ENCODE results near the gene IRF2BP1. TPM values are rescaled to one million over a fixed set of nuclear protein-coding genes. Genes with fewer than 3 reads are reported as not detected.

Gene IRF2BP1
- total and polyA plus RNA-seq, 8 donors = 13.7 to 24.7 (median 19.2) TPM

DNA sequence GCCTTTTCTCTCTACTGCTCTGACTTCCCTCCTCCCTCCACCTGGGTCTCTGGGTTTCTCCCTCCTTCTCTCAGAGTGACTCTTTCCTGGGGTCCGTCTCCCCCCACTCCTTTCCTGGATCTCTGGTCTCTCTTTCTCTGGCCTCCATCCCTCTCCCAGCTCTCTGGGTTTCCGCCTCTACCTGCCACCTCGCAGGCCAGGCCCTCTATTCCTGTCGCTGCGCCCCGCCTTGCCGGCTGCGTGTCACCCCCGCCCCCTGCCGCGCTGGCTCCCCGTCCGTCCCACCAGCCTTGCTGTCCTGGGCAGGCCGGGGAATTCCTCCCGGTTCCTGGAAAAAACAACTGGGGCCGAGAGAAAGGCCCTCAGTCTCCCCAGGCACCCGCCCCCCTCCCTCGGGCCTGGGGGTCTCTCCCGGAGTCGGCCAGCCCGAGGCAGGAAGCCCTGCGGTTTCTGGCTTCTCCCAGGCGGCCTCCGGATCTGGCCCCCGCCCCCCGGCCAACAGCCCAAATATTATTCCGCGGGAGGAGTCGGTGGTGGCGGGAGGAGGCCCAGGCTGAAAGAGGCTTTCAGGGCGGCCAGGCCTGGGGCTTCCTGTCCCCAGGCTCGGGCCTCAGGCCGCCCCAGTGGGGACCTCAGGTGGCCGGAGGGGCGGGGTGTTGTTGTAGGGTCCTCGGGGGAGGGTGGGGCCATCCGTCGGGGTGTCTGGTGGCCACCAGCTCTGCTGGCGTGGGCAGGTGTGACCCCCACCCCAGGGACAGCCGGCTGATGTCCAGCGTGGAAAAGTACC, 9.3 kb downstream of the IRF2BP1 start:
- intact Hi-C loops (cut with DNase I) = no loop called here
- Histone ChIP-seq H3K36me3 (no peaks in the 10 kb centered on the region), H3K9me3 (no peaks in the 10 kb centered on the region), H3K27me3 (peaks cover 0 to 35% of the 10 kb centered on the region in 2 donors), H3K4me3 (peak overlapping the region in 1 of 2 donors; percentile 18), H3K27ac (peak overlapping the region; percentile 63 to 75), H3K4me1 (peaks cover 9 to 10% of the 10 kb centered on the region in 2 donors)
- DNase-seq (peak in 3 of 4 donors; percentile 54 to 83 (median 62)), ATAC-seq (peak; percentile 77)
- TF ChIP-seq, protein P1, sequence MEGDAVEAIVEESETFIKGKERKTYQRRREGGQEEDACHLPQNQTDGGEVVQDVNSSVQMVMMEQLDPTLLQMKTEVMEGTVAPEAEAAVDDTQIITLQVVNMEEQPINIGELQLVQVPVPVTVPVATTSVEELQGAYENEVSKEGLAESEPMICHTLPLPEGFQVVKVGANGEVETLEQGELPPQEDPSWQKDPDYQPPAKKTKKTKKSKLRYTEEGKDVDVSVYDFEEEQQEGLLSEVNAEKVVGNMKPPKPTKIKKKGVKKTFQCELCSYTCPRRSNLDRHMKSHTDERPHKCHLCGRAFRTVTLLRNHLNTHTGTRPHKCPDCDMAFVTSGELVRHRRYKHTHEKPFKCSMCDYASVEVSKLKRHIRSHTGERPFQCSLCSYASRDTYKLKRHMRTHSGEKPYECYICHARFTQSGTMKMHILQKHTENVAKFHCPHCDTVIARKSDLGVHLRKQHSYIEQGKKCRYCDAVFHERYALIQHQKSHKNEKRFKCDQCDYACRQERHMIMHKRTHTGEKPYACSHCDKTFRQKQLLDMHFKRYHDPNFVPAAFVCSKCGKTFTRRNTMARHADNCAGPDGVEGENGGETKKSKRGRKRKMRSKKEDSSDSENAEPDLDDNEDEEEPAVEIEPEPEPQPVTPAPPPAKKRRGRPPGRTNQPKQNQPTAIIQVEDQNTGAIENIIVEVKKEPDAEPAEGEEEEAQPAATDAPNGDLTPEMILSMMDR (IDR thresholded peaks at IDR 0.05) = no peak

DNA sequence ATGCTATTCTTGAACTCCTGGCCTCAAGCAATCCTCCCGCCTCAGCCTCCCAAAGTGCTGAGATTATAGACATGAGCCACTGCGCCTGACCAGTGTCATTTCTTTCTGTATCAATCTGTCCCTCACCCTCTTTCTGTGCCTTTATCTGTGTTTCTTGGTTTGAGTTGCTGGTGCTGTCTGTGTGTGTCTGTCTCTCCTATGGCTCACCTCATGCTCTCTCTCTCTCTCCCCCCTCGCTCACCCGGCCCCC, 9.9 kb downstream of the IRF2BP1 start:
- peaks cover 9 to 10% of the 10 kb centered on the region in 2 donors for H3K4me1 ChIP-seq
- H3K27me3 ChIP-seq = peaks cover 0 to 35% of the 10 kb centered on the region in 2 donors
- no peaks in the 10 kb centered on the region for H3K36me3 ChIP-seq
- H3K9me3 ChIP-seq = no peaks in the 10 kb centered on the region
- H3K27ac ChIP-seq = peak overlapping the region in 1 of 2 donors; percentile 75
- TF ChIP-seq, protein P1 (IDR thresholded peaks at IDR 0.05) = no peak
- DNase-seq (no peak), ATAC-seq (peak; percentile 29)
- H3K4me3 ChIP-seq = no peak overlapping the region
- intact Hi-C loops (cut with DNase I) = no loop called here

DNA sequence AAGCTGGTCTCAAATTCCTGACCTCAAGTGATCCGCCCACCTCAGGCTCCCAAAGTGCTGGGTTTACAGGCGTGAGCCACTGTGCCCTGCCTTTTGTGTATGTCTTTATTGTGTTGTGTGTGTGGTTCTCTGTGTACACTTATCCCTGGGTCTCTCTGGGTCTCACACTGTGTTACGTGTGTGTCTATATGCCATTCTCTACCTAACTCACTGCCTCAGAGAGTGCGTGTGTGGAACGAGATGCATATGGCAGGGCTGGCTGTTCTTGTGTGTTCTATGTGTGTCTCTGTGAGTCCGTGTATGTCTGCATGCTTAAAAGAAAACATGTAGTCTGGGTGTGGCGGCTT, 11.3 kb downstream of the IRF2BP1 start:
- Histone ChIP-seq H3K9me3 (no peaks in the 10 kb centered on the region), H3K36me3 (no peaks in the 10 kb centered on the region), H3K27ac (no peak overlapping the region), H3K4me3 (no peak overlapping the region), H3K4me1 (peaks cover 9 to 10% of the 10 kb centered on the region in 2 donors), H3K27me3 (peaks cover 0 to 27% of the 10 kb centered on the region in 2 donors)
- TF ChIP-seq, protein P1 (IDR thresholded peaks at IDR 0.05) = no peak
- intact Hi-C loops (cut with DNase I) = no loop called here
- no peak for DNase-seq
- no peak for ATAC-seq

- TF ChIP-seq, protein P1 (IDR thresholded peaks at IDR 0.05) = no peak
- no peak for DNase-seq
- H3K27me3 ChIP-seq = peaks cover 0 to 27% of the 10 kb centered on the region in 2 donors
- H3K4me1 ChIP-seq = peaks cover 9 to 10% of the 10 kb centered on the region in 2 donors
- no peaks in the 10 kb centered on the region for H3K36me3 ChIP-seq
- H3K4me3 ChIP-seq = no peak overlapping the region
- H3K9me3 ChIP-seq = no peaks in the 10 kb centered on the region
- intact Hi-C loops (cut with DNase I) = no loop called here
- H3K27ac ChIP-seq = no peak overlapping the region
- ATAC-seq = no peak
Measured at GRCh38 chr19:45873219-45873772, 12.6 kb downstream of the IRF2BP1 start.

DNA sequence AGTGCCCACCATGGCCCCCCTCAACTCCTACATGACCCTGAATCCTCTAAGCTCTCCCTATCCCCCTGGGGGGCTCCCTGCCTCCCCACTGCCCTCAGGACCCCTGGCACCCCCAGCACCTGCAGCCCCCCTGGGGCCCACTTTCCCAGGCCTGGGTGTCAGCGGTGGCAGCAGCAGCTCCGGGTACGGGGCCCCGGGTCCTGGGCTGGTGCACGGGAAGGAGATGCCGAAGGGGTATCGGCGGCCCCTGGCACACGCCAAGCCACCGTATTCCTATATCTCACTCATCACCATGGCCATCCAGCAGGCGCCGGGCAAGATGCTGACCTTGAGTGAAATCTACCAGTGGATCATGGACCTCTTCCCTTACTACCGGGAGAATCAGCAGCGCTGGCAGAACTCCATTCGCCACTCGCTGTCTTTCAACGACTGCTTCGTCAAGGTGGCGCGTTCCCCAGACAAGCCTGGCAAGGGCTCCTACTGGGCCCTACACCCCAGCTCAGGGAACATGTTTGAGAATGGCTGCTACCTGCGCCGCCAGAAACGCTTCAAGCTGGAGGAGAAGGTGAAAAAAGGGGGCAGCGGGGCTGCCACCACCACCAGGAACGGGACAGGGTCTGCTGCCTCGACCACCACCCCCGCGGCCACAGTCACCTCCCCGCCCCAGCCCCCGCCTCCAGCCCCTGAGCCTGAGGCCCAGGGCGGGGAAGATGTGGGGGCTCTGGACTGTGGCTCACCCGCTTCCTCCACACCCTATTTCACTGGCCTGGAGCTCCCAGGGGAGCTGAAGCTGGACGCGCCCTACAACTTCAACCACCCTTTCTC, 13.6 kb downstream of the IRF2BP1 start:
- TF ChIP-seq, protein P1 (IDR thresholded peaks at IDR 0.05) = no peak
- ATAC-seq (no peak), DNase-seq (no peak)

More for the DNA sequence above, 13.6 kb downstream of the IRF2BP1 start:
- H3K4me1 ChIP-seq = peaks cover 8 to 9% of the 10 kb centered on the region in 2 donors
- intact Hi-C loops (cut with DNase I) = no loop called here
- no peaks in the 10 kb centered on the region for H3K9me3 ChIP-seq
- H3K36me3 ChIP-seq = no peaks in the 10 kb centered on the region
- H3K27ac ChIP-seq = no peak overlapping the region
- peaks cover 0 to 21% of the 10 kb centered on the region in 2 donors for H3K27me3 ChIP-seq
- no peak overlapping the region for H3K4me3 ChIP-seq
